Keratinocyte (primary cell): ENCODE results near the gene CCDC97. TPM values are rescaled to one million over a fixed set of nuclear protein-coding genes. Genes with fewer than 3 reads are reported as not detected.

Source experiments
- DNase-seq: peaks from one replicate; pipeline ENCODE4 v3.0.0-alpha.2; 2011; ENCODE audit warnings: low read depth, missing footprints, low spot score
- FAIRE-seq: peaks from 2 replicates; lab custom pipeline; 2011; peaks lifted over from hg19 to GRCh38; lab: Jason Lieb, UNC
- H2AFZ ChIP-seq: 2 replicates; pipeline ENCODE4 v1.6.0; 2012; ENCODE audit warnings: low read length, control low read depth, inconsistent platforms; ENCODE audit not compliant: control insufficient read depth
- H3K27ac ChIP-seq: 2 replicates; pipeline ENCODE4 v1.5.1; 2011; ENCODE audit warnings: low read length; ENCODE audit not compliant: control insufficient read depth, insufficient read depth
- H3K27me3 ChIP-seq: 3 replicates; pipeline ENCODE4 v1.6.0; 2011; ENCODE audit warnings: low read length; ENCODE audit not compliant: control insufficient read depth, insufficient read depth; ENCODE audit errors: extremely low read depth
- H3K36me3 ChIP-seq, 2 experiments: 2 replicates in 1 of 2; 3 replicates in 1 of 2; pipeline ENCODE4 v1.5.1; 2011; ENCODE audit warnings: low read length in 2 of 2, mild to moderate bottlenecking in 1 of 2; ENCODE audit not compliant: control insufficient read depth in 2 of 2, insufficient read depth in 2 of 2; ENCODE audit errors: extremely low read depth in 1 of 2
- H3K4me1 ChIP-seq: 3 replicates; pipeline ENCODE4 v1.5.1; 2011; ENCODE audit warnings: low read length; ENCODE audit not compliant: control insufficient read depth, insufficient read depth; ENCODE audit errors: extremely low read depth
- H3K4me2 ChIP-seq: 3 replicates; pipeline ENCODE4 v1.6.0; 2011; ENCODE audit warnings: low read depth, low read length; ENCODE audit not compliant: control insufficient read depth, insufficient read depth; ENCODE audit errors: extremely low read depth
- H3K4me3 ChIP-seq, 3 experiments: fragments of 200-600 bp in 1 of 3; sonication (generic) in 1 of 3; 2 replicates in 2 of 3; 3 replicates in 1 of 3; pipeline ENCODE4 v1.5.1; 2011 to 2016; ENCODE audit warnings: low read length in 3 of 3, mild to moderate bottlenecking in 3 of 3, control low read depth in 2 of 3, inconsistent platforms in 1 of 3, low read depth in 1 of 3, mixed read lengths in 1 of 3, mixed run types in 1 of 3, moderate library complexity in 1 of 3; ENCODE audit not compliant: control insufficient read depth in 2 of 3, insufficient read depth in 2 of 3; ENCODE audit errors: extremely low read depth in 1 of 3
- H3K79me2 ChIP-seq: 2 replicates; pipeline ENCODE4 v1.6.0; 2012; ENCODE audit warnings: low read length; ENCODE audit not compliant: control insufficient read depth, insufficient read depth
- H3K9ac ChIP-seq: 3 replicates; pipeline ENCODE4 v1.6.0; 2011; ENCODE audit warnings: low read length; ENCODE audit not compliant: control insufficient read depth, insufficient read depth; ENCODE audit errors: extremely low read depth
- H3K9me1 ChIP-seq: 3 replicates; pipeline ENCODE4 v1.6.0; 2011; ENCODE audit warnings: low read length; ENCODE audit not compliant: control insufficient read depth, insufficient read depth; ENCODE audit errors: extremely low read depth
- H3K9me3 ChIP-seq: 2 replicates; pipeline ENCODE4 v1.5.1; 2012; ENCODE audit warnings: low read depth, low read length; ENCODE audit not compliant: control insufficient read depth
- H4K20me1 ChIP-seq: 3 replicates; pipeline ENCODE4 v1.6.0; 2011; ENCODE audit warnings: low read length; ENCODE audit not compliant: control insufficient read depth, insufficient read depth; ENCODE audit errors: extremely low read depth
- EZH2 ChIP-seq: IDR thresholded peaks from one replicate; pipeline ENCODE4 v1.6.1; 2012; ENCODE audit warnings: inconsistent platforms, mild to moderate bottlenecking, low read length, moderate library complexity
- dilution Hi-C: fragments of 300-500 bp; cut with MboI; formaldehyde crosslinking; loops from one replicate; pipeline ENCODE4 v1.7.0; 2020; ENCODE audit warnings: low sequenced_read_pairs; ENCODE audit not compliant: extremely low pct_ligation_motif_present
- polyA plus RNA-seq, 5 experiments: library from polyadenylated mRNA; depleted of rRNA in 3 of 5; stranded (reverse) in 3 of 5; stranded (forward) in 1 of 5; unstranded in 1 of 5; fragments of >200 nt; gene quantifications; 1 replicate in 1 of 5; 2 replicates in 3 of 5; 3 replicates in 1 of 5; pipeline versions ENCODE4 v1.2.1 to v1.2.3, GENCODE V29; 2011 to 2012; ENCODE audit warnings: missing spikeins in 2 of 5, low read depth in 1 of 5, low replicate concordance in 1 of 5
- TF ChIP-seq, protein P1 (sequence below), 3 experiments: IDR thresholded peaks in 1 of 3; conservative IDR thresholded peaks in 1 of 3; optimal IDR thresholded peaks in 1 of 3; 2 replicates in 2 of 3; 3 replicates in 1 of 3; pipeline versions ENCODE3 to v1.5.1; 2011; ENCODE audit warnings: low read length in 3 of 3, mild to moderate bottlenecking in 3 of 3, moderate library complexity in 2 of 3, control low read depth in 1 of 3, inconsistent platforms in 1 of 3; ENCODE audit not compliant: insufficient read depth in 2 of 3; ENCODE audit errors: extremely low read depth in 1 of 3

Gene CCDC97
- polyA plus RNA-seq, 1 donor (not counting 4 experiments of a cell fraction or from before 2014, with no cell fraction given) = 6.8 TPM

DNA sequence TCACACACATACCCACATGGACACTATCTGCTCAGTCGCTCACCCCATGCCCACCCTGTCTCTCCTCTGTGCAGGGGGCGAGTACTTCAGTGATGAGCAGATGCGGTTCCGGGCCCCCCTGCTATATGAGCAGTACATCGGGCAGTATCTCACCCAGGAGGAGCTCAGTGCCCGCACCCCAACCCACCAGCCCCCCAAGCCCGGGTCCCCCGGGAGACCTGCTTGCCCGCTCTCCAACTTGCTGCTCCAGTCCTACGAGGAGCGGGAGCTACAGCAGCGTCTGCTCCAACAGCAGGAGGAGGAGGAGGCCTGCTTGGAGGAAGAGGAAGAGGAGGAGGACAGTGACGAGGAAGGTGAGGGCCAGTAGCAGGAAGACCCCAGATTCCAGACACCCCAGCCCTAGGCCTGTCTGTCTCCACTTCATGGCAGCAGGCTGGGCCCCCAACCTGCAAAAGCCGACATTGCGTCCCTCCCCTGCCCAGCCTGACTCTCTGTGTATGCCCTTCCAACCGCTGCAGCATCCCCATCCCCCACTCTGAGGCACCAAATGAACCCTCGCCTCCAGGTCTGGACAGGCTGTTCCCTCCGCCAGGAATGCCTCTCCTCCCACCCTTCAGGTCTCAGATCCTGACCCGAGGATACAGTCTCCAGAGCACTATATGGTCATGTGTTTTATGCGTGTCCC is 9.7 kb downstream of the CCDC97 start:
- dilution Hi-C loops = no loop called here
- TF ChIP-seq, protein P1, sequence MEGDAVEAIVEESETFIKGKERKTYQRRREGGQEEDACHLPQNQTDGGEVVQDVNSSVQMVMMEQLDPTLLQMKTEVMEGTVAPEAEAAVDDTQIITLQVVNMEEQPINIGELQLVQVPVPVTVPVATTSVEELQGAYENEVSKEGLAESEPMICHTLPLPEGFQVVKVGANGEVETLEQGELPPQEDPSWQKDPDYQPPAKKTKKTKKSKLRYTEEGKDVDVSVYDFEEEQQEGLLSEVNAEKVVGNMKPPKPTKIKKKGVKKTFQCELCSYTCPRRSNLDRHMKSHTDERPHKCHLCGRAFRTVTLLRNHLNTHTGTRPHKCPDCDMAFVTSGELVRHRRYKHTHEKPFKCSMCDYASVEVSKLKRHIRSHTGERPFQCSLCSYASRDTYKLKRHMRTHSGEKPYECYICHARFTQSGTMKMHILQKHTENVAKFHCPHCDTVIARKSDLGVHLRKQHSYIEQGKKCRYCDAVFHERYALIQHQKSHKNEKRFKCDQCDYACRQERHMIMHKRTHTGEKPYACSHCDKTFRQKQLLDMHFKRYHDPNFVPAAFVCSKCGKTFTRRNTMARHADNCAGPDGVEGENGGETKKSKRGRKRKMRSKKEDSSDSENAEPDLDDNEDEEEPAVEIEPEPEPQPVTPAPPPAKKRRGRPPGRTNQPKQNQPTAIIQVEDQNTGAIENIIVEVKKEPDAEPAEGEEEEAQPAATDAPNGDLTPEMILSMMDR (optimal IDR thresholded peaks at IDR 0.05 in 1 of 3, IDR thresholded peaks at IDR 0.05 in 1 of 3, conservative IDR thresholded peaks at IDR 0.05 in 1 of 3; ENCODE audit: extremely low read depth in 1 of 3, insufficient read depth in 2 of 3, low read length in 3 of 3) = no peak
- no peak for TF ChIP-seq EZH2

DNA sequence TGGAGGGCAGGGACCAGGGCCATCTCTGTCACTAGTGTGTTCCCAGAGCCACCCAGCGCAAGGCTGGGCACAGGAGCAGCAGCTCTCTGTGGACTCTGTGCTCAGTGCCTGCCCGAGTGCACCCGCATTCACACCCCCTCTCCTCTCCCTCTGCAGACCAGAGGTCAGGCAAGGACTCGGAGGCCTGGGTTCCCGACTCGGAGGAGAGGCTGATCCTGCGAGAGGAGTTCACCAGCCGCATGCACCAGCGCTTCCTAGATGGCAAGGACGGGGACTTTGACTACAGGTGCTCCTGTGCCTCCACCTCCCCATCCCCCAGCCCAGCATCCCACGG is 10.2 kb downstream of the CCDC97 start:
- H3K27ac ChIP-seq = no peak overlapping the region
- H3K27me3 ChIP-seq = no peaks in the 10 kb centered on the region
- H3K79me2 ChIP-seq = peaks cover 2% of the 10 kb centered on the region
- H3K9ac ChIP-seq = no peak overlapping the region
- no peaks in the 10 kb centered on the region for H3K9me1 ChIP-seq
- H3K9me3 ChIP-seq = no peaks in the 10 kb centered on the region
- no peak overlapping the region for H2AFZ ChIP-seq
- no peaks in the 10 kb centered on the region for H3K4me1 ChIP-seq
- TF ChIP-seq, protein P1 (optimal IDR thresholded peaks at IDR 0.05 in 1 of 3, IDR thresholded peaks at IDR 0.05 in 1 of 3, conservative IDR thresholded peaks at IDR 0.05 in 1 of 3; ENCODE audit: extremely low read depth in 1 of 3, insufficient read depth in 2 of 3, low read length in 3 of 3) = no peak
- TF ChIP-seq EZH2 = no peak
- H3K4me3 ChIP-seq = no peak overlapping the region
- no peak overlapping the region for H3K4me2 ChIP-seq
- H3K36me3 ChIP-seq = peaks cover 35 to 37% of the 10 kb centered on the region in 2 experiments
- H4K20me1 ChIP-seq = peaks cover 3% of the 10 kb centered on the region
- dilution Hi-C loops = no loop called here
- no peak for FAIRE-seq
- no peak for DNase-seq

More for the DNA sequence above, 9.7 kb downstream of the CCDC97 start:
- no peaks in the 10 kb centered on the region for H3K9me1 ChIP-seq
- no peak overlapping the region for H3K4me2 ChIP-seq
- FAIRE-seq (no peak), DNase-seq (no peak)
- peaks cover 2% of the 10 kb centered on the region for H3K79me2 ChIP-seq
- H3K4me1 ChIP-seq = no peaks in the 10 kb centered on the region
- H3K4me3 ChIP-seq = no peak overlapping the region
- no peak overlapping the region for H3K9ac ChIP-seq
- H3K27me3 ChIP-seq = no peaks in the 10 kb centered on the region
- no peaks in the 10 kb centered on the region for H3K9me3 ChIP-seq
- peaks cover 3% of the 10 kb centered on the region for H4K20me1 ChIP-seq
- H3K36me3 ChIP-seq = peaks cover 35 to 37% of the 10 kb centered on the region in 2 experiments
- no peak overlapping the region for H2AFZ ChIP-seq
- no peak overlapping the region for H3K27ac ChIP-seq
